K562 (cell line): ENCODE data around the gene IFI16. TPM values are rescaled to one million over a fixed set of nuclear protein-coding genes. Genes with fewer than 3 reads are reported as not detected.

Source experiments
- CHD4 ChIP-seq: fragments of 200-600 bp; sonication (generic); IDR thresholded peaks from 3 replicates; pipeline ENCODE4 v1.6.1; 2012; ENCODE audit warnings: low read depth, mild to moderate bottlenecking, mixed read lengths, low read length, inconsistent platforms; ENCODE audit not compliant: insufficient read depth, insufficient replicate concordance, poor library complexity, severe bottlenecking
- DACH1 ChIP-seq: fragments of 450-650 bp; IDR thresholded peaks from 2 replicates; pipeline ENCODE4 v1.6.1; 2018; ENCODE audit not compliant: partially characterized antibody
- NR2C1 ChIP-seq, 2 experiments: fragments of 450-650 bp; IDR thresholded peaks; 2 replicates each; pipeline ENCODE4 v1.6.1; 2017; ENCODE audit warnings: mild to moderate bottlenecking in 2 of 2, antibody characterized with exemption in 1 of 2, inconsistent platforms in 1 of 2, missing compliant biosample characterization in 1 of 2, missing genetic modification characterization in 1 of 2
- POLR2AphosphoS5 ChIP-seq: IDR thresholded peaks from 2 replicates; pipeline ENCODE4 v1.6.1; 2011; ENCODE audit warnings: mild to moderate bottlenecking, low read depth, low read length, moderate library complexity; ENCODE audit not compliant: control insufficient read depth, insufficient read depth
- PPARD ChIP-seq: fragments of 250-450 bp; sonication (Bioruptor Pico); IDR thresholded peaks from 2 replicates; pipeline ENCODE4 v1.8.0; 2022; ENCODE audit warnings: inconsistent platforms, mild to moderate bottlenecking, moderate library complexity
- SUPT5H ChIP-seq: fragments of 450-650 bp; IDR thresholded peaks from 2 replicates; pipeline ENCODE4 v1.6.1; 2016
- ZNF445 ChIP-seq: fragments of 250-450 bp; sonication (Bioruptor Pico); IDR thresholded peaks from 2 replicates; pipeline ENCODE4 v1.4.0; 2020; ENCODE audit warnings: low read depth, mild to moderate bottlenecking, moderate library complexity
- ZNF584 ChIP-seq: fragments of 200-800 bp; sonication (Bioruptor generic); IDR thresholded peaks from 2 replicates; pipeline ENCODE4 v1.6.1; 2016; ENCODE audit warnings: low read depth, mild to moderate bottlenecking, missing genetic modification characterization, missing compliant biosample characterization
- ZNF766 ChIP-seq: fragments of 200-800 bp; sonication (Bioruptor generic); conservative IDR thresholded peaks from 2 replicates; pipeline ENCODE4 v1.6.1; 2016; ENCODE audit warnings: missing genetic modification characterization, missing compliant biosample characterization
- polyA plus RNA-seq, 8 experiments: library from polyadenylated mRNA; depleted of rRNA in 4 of 8; stranded (reverse) in 5 of 8; unstranded in 3 of 8; fragments of >200 nt; fragmentation: Nextera tagmentation in 2 of 8; fragmentation: Illumina TruSeq in 1 of 8; extraction: Ambion mirVana in 2 of 8; extraction: Trizol in 1 of 8; gene quantifications; 2 replicates each; pipeline versions ENCODE4 v1.2.1 to v1.2.3, GENCODE V29; 2011 to 2014; ENCODE audit warnings: inconsistent platforms in 1 of 8, missing spikeins in 1 of 8
- total RNA-seq, 7 experiments: library from RNA; depleted of rRNA in 6 of 7; stranded (reverse); fragments of >200 nt in 6 of 7; fragmentation: Illumina TruSeq in 2 of 7; extraction: Trizol in 2 of 7; gene quantifications; 2 replicates each; pipeline versions ENCODE4 v1.2.1 to v1.2.3, GENCODE V29; 2011 to 2021; ENCODE audit warnings: low replicate concordance in 1 of 7
- TF ChIP-seq, protein P1 (sequence below), 2 experiments: fragments of 450-650 bp in 1 of 2; IDR thresholded peaks; 2 replicates each; pipeline ENCODE4 v1.6.1; 2011 to 2017; ENCODE audit warnings: low read depth in 2 of 2, antibody characterized with exemption in 1 of 2, borderline replicate concordance in 1 of 2, low read length in 1 of 2, mild to moderate bottlenecking in 1 of 2, mixed read lengths in 1 of 2; ENCODE audit not compliant: control insufficient read depth in 1 of 2
- TF ChIP-seq, protein P2 (sequence below): fragments of 250-450 bp; sonication (Bioruptor Pico); IDR thresholded peaks from 2 replicates; pipeline ENCODE4 v1.8.0; 2021; ENCODE audit warnings: borderline replicate concordance, mild to moderate bottlenecking, moderate library complexity; ENCODE audit not compliant: poor library complexity, severe bottlenecking

The IFI16 gene
- total and polyA plus RNA-seq, 9 of the 15 experiments (the other 6 are each of a cell fraction or from before 2014, with no cell fraction given) = 0.70 to 2.8 (median 1.6) TPM

DNA sequence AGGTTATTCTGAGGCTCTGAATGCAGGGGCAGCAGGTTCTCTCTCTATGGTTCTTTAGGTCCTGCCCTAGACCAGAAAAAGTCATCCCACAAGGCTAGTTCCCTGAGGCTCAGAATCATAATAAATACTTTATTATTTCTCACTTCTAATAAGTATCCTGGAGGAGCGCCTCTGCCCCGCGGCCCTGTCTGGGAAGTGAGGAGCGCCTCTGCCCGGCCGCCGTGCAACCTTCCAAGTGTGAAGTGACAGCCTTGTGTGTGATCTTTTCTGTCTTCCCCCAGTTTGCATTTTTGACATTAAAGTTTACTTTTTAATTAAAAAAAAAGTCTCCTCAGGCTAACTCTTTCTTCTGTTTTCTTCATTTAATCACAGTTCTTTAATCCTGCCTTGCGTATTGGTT, 55.4 kb downstream of the IFI16 start (continued):
- TF ChIP-seq, protein P1, sequence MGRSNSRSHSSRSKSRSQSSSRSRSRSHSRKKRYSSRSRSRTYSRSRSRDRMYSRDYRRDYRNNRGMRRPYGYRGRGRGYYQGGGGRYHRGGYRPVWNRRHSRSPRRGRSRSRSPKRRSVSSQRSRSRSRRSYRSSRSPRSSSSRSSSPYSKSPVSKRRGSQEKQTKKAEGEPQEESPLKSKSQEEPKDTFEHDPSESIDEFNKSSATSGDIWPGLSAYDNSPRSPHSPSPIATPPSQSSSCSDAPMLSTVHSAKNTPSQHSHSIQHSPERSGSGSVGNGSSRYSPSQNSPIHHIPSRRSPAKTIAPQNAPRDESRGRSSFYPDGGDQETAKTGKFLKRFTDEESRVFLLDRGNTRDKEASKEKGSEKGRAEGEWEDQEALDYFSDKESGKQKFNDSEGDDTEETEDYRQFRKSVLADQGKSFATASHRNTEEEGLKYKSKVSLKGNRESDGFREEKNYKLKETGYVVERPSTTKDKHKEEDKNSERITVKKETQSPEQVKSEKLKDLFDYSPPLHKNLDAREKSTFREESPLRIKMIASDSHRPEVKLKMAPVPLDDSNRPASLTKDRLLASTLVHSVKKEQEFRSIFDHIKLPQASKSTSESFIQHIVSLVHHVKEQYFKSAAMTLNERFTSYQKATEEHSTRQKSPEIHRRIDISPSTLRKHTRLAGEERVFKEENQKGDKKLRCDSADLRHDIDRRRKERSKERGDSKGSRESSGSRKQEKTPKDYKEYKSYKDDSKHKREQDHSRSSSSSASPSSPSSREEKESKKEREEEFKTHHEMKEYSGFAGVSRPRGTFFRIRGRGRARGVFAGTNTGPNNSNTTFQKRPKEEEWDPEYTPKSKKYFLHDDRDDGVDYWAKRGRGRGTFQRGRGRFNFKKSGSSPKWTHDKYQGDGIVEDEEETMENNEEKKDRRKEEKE (IDR thresholded peaks at IDR 0.05; ENCODE audit: borderline replicate concordance in 1 of 2, control insufficient read depth in 1 of 2, low read depth in 2 of 2, low read length in 1 of 2) = no peak
- TF ChIP-seq PPARD (CRISPR knock-in tag) (no peak), NR2C1 (IDR thresholded peaks at IDR 0.05) (no peak), NR2C1 (tag; IDR thresholded peaks at IDR 0.05) (no peak), POLR2AphosphoS5 (no peak), ZNF766 (CRISPR knock-in tag) (no peak), ZNF445 (CRISPR knock-in tag) (no peak), CHD4 (no peak), ZNF584 (CRISPR knock-in tag) (no peak), DACH1 (no peak), SUPT5H (no peak)
- TF ChIP-seq, protein P2, sequence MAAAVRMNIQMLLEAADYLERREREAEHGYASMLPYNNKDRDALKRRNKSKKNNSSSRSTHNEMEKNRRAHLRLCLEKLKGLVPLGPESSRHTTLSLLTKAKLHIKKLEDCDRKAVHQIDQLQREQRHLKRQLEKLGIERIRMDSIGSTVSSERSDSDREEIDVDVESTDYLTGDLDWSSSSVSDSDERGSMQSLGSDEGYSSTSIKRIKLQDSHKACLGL = no peak
